Aorta (tissue), 5 donors: Measurements from ENCODE around the gene GRM4. TPM values are rescaled to one million over a fixed set of nuclear protein-coding genes. Genes with fewer than 3 reads are reported as not detected.
"Not testable (repeated sequence)": the region's sequence is repeated elsewhere in the genome, so short reads cannot be mapped to it uniquely, and the experiment has no call there.

Source experiments
- ATAC-seq: fragments of 200-7000 bp; cut with Tn5 transposase; one replicate; pipeline ENCODE4 v1.9.1; 2022; ENCODE audit warnings: moderate library complexity; ENCODE audit not compliant: low FRiP score
- DNase-seq, 2 donors: peaks; one replicate each; pipeline ENCODE4 v3.0.0-alpha.2; 2020
- H3K27ac ChIP-seq, 2 donors: one replicate each; pipeline ENCODE4 v1.5.1; 2013; ENCODE audit warnings: low read length in 2 of 2, mild to moderate bottlenecking in 2 of 2, moderate library complexity in 2 of 2, control low read depth in 1 of 2, inconsistent platforms in 1 of 2, low read depth in 1 of 2
- H3K27me3 ChIP-seq, 2 donors: one replicate each; pipeline ENCODE4 v1.6.1; 2013; ENCODE audit warnings: control low read depth in 1 of 2, low read length in 1 of 2, mild to moderate bottlenecking in 1 of 2, moderate library complexity in 1 of 2; ENCODE audit not compliant: insufficient read depth in 2 of 2, control insufficient read depth in 1 of 2
- H3K36me3 ChIP-seq, 2 donors: one replicate each; pipeline ENCODE4 v1.6.1; 2013; ENCODE audit warnings: control low read depth in 1 of 2, low read length in 1 of 2, mild to moderate bottlenecking in 1 of 2; ENCODE audit not compliant: insufficient read depth in 2 of 2, control insufficient read depth in 1 of 2
- H3K4me1 ChIP-seq, 2 donors: one replicate each; pipeline ENCODE4 v1.6.1; 2013; ENCODE audit warnings: low read length in 2 of 2, control low read depth in 1 of 2, mild to moderate bottlenecking in 1 of 2, moderate library complexity in 1 of 2; ENCODE audit not compliant: insufficient read depth in 2 of 2, control insufficient read depth in 1 of 2
- H3K4me3 ChIP-seq, 2 donors: one replicate each; pipeline ENCODE4 v1.5.1; 2013; ENCODE audit warnings: low read length in 2 of 2, control low read depth in 1 of 2, mild to moderate bottlenecking in 1 of 2
- H3K9me3 ChIP-seq: one replicate; pipeline ENCODE4 v1.6.1; 2013; ENCODE audit warnings: mild to moderate bottlenecking, low read length; ENCODE audit not compliant: control insufficient read depth
- WGBS, 2 donors: extraction: QIAGEN DNeasy Blood & Tissue Kit; methylation state at CpG; one replicate each; pipeline ENCODE4 v1.1.7; 2013; 5-methylcytosine and 5-hydroxymethylcytosine counted together
- intact Hi-C, 2 donors: fragments of 100-400 bp; cut with DNase I; formaldehyde crosslinking; loops; one replicate each; pipeline versions ENCODE4 v1.14.2 to v1.15.0; 2022
- polyA plus RNA-seq, 2 donors: library from polyadenylated mRNA; stranded (reverse); fragments of 200-250 nt; gene quantifications; one replicate each; pipeline ENCODE4 v1.2.3, GENCODE V29; 2013
- total RNA-seq, 2 donors: library from RNA; stranded (reverse); fragmentation: NEBNext Ultra II Directional; extraction: Animal tissue kit (Norgen Biotek cat#: 25700); gene quantifications; one replicate each; pipeline ENCODE4 v1.2.1, GENCODE V29; 2021
- donor health status: healthy with polysubstance abuse.
- donor health status: Bipolar disorder and iron deficiency.
- donor health status: DM: no; HTN: no; CAD: no.
- donor health status: DM: no; HTN: no; CAD: no.
- donor health status: DM: yes; HTN: yes; CAD: no.

GRM4 gene
- total and polyA plus RNA-seq, 4 donors, result not detected

DNA sequence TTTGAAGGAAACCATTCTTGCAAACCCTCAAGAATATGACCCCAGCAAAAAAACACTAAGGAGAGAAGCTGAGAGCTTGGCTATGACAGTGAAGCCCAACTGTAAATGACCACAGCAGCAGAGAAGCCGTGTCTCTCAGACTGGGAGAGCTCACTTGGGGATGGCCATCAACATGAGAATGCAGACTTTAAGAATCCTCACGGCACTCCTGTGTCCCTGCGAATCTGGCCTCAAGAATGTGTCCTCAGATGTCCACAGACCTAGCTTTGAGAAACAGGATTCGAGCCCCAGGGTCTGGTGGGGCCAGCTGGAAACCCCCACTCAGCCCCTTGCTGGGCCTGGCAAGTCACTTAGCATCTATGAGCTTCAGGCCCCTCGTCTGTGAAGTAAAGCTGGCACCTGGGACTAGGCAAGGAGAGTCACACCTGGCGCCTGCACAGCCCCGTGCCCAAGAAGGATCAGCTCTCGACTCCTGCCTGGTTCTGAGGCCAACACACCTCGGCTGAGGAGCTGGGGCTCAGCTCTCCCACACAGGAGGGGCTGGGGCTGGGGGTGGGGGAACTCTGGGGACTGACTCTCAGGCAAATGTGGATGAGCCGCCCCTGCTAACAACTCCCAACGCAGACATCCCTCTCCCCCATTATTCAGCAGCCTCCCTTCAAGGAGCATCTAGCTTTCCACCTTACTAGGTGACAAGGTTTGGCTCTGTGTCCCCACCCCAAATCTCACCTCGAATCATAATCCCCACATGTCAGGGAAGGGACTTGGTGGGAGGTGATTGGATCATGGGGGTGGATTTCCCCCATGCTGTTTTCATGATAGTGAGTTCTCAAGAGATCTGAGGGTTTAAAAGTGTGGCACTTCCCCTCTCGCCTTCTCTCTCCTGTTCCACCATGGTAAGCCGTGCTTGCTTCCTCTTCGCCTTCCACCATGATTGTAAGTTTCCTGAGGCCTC is 97.7 kb downstream of the GRM4 start:
- DNase-seq, result no peak
- no peaks in the 10 kb centered on the region for H3K4me1 ChIP-seq
- H3K9me3 ChIP-seq, result no peaks in the 10 kb centered on the region
- no peak for ATAC-seq
- intact Hi-C loops, result no loop called here
- no peaks in the 10 kb centered on the region for H3K36me3 ChIP-seq
- 61 to 62% methylated on average over 15 of the region's 15 CpGs for WGBS, 2 donors
- no peak overlapping the region for H3K4me3 ChIP-seq
- no peaks in the 10 kb centered on the region for H3K27me3 ChIP-seq
- no peak overlapping the region for H3K27ac ChIP-seq

DNA sequence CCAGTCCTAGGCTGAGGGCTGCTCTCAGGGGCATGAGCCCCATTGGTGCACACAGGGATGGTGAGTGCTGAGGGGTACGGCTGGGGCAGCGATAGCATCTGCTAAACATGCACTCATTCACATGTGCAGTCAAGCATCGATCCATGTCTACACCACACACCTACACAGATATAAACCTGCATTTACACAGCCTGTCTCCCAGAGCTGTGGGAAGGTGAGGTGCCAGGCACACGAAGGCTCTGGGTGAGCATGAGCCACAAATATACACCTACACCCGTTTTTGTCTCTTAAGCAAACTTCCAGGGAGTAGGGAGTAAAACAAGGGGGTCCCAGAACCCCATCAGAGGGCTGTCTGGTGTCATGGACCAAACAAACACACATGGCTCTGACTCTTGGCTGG is 99.3 kb downstream of the GRM4 start:
- H3K36me3 ChIP-seq, result no peaks in the 10 kb centered on the region
- no peak for DNase-seq
- intact Hi-C loops, result no loop called here
- no peak overlapping the region for H3K4me3 ChIP-seq
- no peak overlapping the region for H3K27ac ChIP-seq
- no peak for ATAC-seq
- no peaks in the 10 kb centered on the region for H3K9me3 ChIP-seq
- no peaks in the 10 kb centered on the region for H3K4me1 ChIP-seq
- no peaks in the 10 kb centered on the region for H3K27me3 ChIP-seq
- WGBS, 2 donors, result 64 to 67% methylated on average over 5 of the region's 5 CpGs

DNA sequence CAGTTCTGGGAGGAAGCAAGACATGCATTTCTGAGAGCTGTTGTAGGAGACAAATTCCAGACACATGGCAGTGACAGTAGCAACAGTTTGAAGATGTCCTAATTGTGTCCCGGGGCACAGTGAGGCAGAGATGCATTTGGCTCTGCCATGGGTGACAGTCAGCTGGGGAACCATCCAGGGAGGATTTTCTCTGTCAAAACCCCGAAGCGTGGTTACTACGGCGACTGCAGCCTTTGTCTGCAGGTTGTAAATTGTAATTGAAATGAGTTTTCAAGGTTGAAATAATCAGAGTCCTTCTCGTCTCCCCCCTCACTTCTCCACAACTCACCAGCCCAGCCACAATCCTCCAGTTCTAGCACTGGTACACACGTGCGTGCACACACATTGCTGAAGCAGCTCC is 100.1 kb downstream of the GRM4 start:
- DNase-seq, result no peak
- WGBS, 2 donors, result 40 to 47% methylated on average over 8 of the region's 8 CpGs
- Histone ChIP-seq H3K27me3 (no peaks in the 10 kb centered on the region), H3K4me1 (no peaks in the 10 kb centered on the region), H3K9me3 (no peaks in the 10 kb centered on the region), H3K36me3 (no peaks in the 10 kb centered on the region), H3K27ac (no peak overlapping the region), H3K4me3 (no peak overlapping the region)
- intact Hi-C loops, result no loop called here
- ATAC-seq, result no peak

DNA sequence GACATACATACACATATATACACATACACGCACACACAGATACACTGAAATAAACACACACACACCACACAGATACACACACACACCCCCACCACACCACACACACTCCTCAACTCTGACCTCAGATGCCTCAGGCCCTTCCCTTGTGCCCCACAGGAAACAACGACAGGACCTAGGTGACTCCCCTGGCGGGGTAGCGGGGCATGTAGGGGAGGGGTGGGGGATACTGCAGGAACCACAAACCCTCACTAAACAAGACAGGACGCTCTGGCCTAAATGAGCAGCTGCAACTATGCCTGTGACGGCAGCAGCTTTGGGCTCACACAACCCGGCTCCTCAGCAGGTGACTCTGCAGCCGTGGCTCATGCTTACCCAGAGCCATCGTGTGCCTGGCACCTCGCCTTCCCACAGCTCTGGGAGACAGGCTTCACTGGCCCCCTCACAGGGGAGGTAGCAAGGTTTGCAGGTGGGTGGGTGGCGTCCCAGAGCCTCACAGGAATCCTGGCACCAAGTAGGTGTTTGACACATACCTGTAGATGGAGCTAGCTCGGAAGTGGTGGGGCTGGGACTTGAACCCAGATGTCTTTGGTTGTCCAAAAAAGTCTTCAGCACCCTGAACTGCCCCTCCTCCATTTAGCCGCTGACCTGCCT is 100.8 kb downstream of the GRM4 start:
- no peaks in the 10 kb centered on the region for H3K27me3 ChIP-seq
- intact Hi-C loops, result no loop called here
- no peak for ATAC-seq

DNA sequence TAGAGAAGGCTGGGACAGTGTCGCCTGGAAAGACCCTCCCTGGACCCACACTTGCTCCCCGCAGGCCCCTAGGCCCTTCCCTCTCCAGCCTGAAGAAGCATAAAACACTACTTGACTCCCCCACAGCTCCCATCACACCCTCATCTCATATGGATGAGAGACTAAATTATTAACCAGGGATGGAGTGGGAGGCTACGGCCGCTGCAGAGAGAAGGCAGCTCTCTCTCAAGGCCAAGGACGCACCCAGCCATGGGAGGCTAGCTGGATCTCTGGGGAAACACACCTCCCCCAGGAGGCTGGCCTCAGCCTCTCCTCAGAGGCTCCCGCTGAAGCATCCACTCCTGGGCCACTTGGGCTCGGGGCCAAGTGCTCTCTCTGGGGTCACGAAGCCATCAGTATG is 102.5 kb downstream of the GRM4 start:
- WGBS, 2 donors, result 90 to 92% methylated on average over 8 of the region's 8 CpGs
- ATAC-seq, result no peak
- H3K27me3 ChIP-seq, result no peaks in the 10 kb centered on the region

More for the DNA sequence above, 100.8 kb downstream of the GRM4 start:
- DNase-seq, result no peak
- Histone ChIP-seq H3K4me3 (no peak overlapping the region), H3K9me3 (no peaks in the 10 kb centered on the region), H3K4me1 (no peaks in the 10 kb centered on the region), H3K27ac (no peak overlapping the region), H3K36me3 (no peaks in the 10 kb centered on the region)
- WGBS, 2 donors, result 60 to 72% methylated on average over 13 of the region's 13 CpGs

DNA sequence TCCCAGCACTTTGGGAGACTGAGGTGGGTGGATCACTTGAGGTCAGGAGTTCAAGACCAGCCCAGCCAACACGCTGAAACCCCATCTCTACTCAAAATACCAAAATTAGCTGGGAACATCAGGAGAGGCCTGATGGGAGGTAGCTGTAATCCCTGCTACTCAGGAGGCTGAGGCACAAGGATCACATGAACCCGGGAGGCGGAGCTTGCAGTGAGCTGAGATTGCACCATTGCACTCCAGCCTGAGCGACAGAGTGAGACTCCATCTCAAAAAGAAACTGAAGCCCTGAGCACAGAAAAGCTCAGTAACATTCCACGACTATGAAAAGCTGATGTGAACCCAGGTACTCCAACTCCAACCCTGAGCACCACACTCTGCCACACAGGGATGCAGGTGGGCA is 103.9 kb downstream of the GRM4 start:
- H3K4me1 ChIP-seq, H3K27me3 ChIP-seq, H3K4me3 ChIP-seq, H3K9me3 ChIP-seq, H3K36me3 ChIP-seq, H3K27ac ChIP-seq, ATAC-seq, intact Hi-C loops, DNase-seq: not testable (repeated sequence)
- WGBS, 2 donors, result 86 to 89% methylated on average over 5 of the region's 5 CpGs

More for the DNA sequence above, 102.5 kb downstream of the GRM4 start:
- DNase-seq, result no peak
- Histone ChIP-seq H3K36me3 (no peaks in the 10 kb centered on the region), H3K4me3 (no peak overlapping the region), H3K4me1 (no peaks in the 10 kb centered on the region), H3K9me3 (no peaks in the 10 kb centered on the region), H3K27ac (no peak overlapping the region)
- intact Hi-C loops, result no loop called here

DNA sequence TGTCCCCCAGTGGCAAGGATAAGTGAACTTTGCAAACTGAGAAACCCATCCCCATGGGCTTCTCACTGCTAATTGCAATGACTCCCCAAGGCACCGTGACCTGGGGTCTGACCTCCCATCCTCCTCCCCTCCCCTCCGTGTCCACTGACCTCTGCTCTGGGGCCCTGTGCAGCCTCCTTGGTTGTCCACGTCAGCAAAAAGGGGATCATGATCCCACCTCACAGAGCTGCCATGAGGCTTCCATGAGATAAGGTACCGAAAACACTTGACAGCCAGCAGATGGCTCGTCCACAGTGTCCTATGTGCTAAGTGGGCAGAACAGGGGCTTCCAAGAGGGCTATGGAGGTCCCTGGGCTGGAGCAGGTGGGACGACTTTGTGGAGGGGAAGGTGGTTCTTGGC is 104.5 kb downstream of the GRM4 start:
- WGBS, 2 donors, result 84 to 86% methylated on average over 6 of the region's 6 CpGs
- no peak for DNase-seq
- intact Hi-C loops, result no loop called here
- Histone ChIP-seq H3K9me3 (no peaks in the 10 kb centered on the region), H3K4me3 (no peak overlapping the region), H3K36me3 (no peaks in the 10 kb centered on the region), H3K27me3 (no peaks in the 10 kb centered on the region), H3K4me1 (no peaks in the 10 kb centered on the region), H3K27ac (no peak overlapping the region)
- ATAC-seq, result no peak

DNA sequence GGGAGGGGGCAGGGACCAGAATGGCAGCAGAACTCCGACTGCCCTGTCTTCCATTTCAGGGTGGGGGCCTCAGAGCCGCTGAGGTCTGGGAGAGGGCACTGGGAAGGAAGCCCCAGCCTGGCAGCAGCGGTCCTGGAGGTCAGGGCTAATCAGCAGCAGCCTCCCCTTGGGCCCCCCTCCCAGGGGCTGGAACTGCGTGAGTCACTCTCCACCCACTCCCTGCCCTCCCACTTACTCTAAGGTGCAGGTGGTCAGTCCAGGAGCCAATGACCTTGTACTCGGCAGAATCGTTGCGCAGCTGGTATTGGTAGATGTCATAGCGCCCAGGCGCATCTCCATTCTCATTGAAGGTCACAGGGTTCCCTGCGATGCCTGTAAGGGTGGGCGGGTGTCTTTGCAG is 105.9 kb downstream of the GRM4 start:
- H3K4me3 ChIP-seq, result no peak overlapping the region
- no peaks in the 10 kb centered on the region for H3K9me3 ChIP-seq
- ATAC-seq (no peak), DNase-seq (no peak)
- H3K27ac ChIP-seq, result no peak overlapping the region
- intact Hi-C loops, result no loop called here
- no peaks in the 10 kb centered on the region for H3K36me3 ChIP-seq
- H3K4me1 ChIP-seq, result no peaks in the 10 kb centered on the region
- no peaks in the 10 kb centered on the region for H3K27me3 ChIP-seq
- WGBS, 2 donors, result 82 to 84% methylated on average over 11 of the region's 11 CpGs

DNA sequence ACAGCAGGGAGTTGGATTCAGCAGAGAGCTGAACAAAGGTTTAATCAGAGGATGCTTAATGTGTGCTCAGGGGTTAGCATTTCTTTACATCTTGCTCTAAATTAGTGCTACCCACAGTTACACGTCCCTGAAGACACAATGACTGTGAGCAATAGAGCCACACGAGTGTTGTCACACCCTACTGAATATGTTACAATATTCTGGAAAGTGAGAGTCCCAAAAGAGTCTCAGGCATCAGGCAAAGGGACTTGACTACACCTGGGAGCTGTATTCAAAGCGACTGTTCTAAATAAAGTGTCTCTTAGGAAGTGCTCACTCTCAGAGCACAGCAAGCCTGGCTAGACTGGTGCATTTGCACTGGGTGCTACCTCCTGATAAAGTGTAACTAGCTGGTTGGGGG is 108.7 kb downstream of the GRM4 start:
- intact Hi-C loops, result no loop called here
- Histone ChIP-seq H3K4me1 (no peaks in the 10 kb centered on the region), H3K27me3 (no peaks in the 10 kb centered on the region), H3K4me3 (no peak overlapping the region), H3K27ac (no peak overlapping the region), H3K36me3 (no peaks in the 10 kb centered on the region), H3K9me3 (no peaks in the 10 kb centered on the region)
- WGBS, 2 donors, result 64 to 71% methylated on average over 3 of the region's 3 CpGs
- ATAC-seq (no peak), DNase-seq (no peak)
